CD4-positive, CD25-positive, alpha-beta regulatory T cell (primary cell): ENCODE measurements around the gene UBASH3A. TPM values are rescaled to one million over a fixed set of nuclear protein-coding genes. Genes with fewer than 3 reads are reported as not detected.

Source experiments
- ATAC-seq, 2 donors: fragments of 150-1000 bp; cut with Tn5 transposase; one replicate each; pipeline ENCODE4 v1.10.0; 2021; ENCODE audit warnings: low read depth in 2 of 2, moderate number of reproducible peaks in 2 of 2, moderate library complexity in 1 of 2
- DNase-seq, 3 donors: peaks; one replicate each; pipeline versions ENCODE4 v3.0.0 to v3.0.0-alpha.2; 2012 to 2022; ENCODE audit warnings: mixed read lengths in 1 of 3
- H3K27ac ChIP-seq: one replicate; pipeline ENCODE4 v1.7.0; 2013; ENCODE audit warnings: mild to moderate bottlenecking, low read length; ENCODE audit not compliant: insufficient read depth, poor library complexity, severe bottlenecking
- H3K27me3 ChIP-seq: one replicate; pipeline ENCODE4 v1.7.0; 2013; ENCODE audit warnings: low read length; ENCODE audit not compliant: control insufficient read depth, insufficient read depth
- H3K36me3 ChIP-seq: one replicate; pipeline ENCODE4 v1.7.0; 2013; ENCODE audit warnings: mild to moderate bottlenecking, low read length, moderate library complexity; ENCODE audit not compliant: control insufficient read depth, insufficient read depth
- H3K4me1 ChIP-seq: 2 replicates; pipeline ENCODE4 v1.7.0; 2013; ENCODE audit warnings: mild to moderate bottlenecking, low read length; ENCODE audit not compliant: insufficient read depth, control insufficient read depth, poor library complexity, severe bottlenecking
- H3K4me3 ChIP-seq: one replicate; pipeline ENCODE4 v1.7.0; 2013; ENCODE audit warnings: low read depth, mild to moderate bottlenecking, low read length, moderate library complexity
- H3K9me3 ChIP-seq, 2 experiments: 1 replicate in 1 of 2; 2 replicates in 1 of 2; pipeline ENCODE4 v1.7.0; 2013; ENCODE audit warnings: low read length in 2 of 2, mild to moderate bottlenecking in 1 of 2, moderate library complexity in 1 of 2; ENCODE audit not compliant: control insufficient read depth in 2 of 2
- H3K27ac Mint-ChIP-seq, 3 donors: one replicate each; pipeline ENCODE4 v1.8.0; 2020 to 2022; ENCODE audit warnings: mild to moderate bottlenecking in 3 of 3, mixed read lengths in 3 of 3, moderate library complexity in 2 of 3
- H3K27me3 Mint-ChIP-seq: one replicate; pipeline ENCODE4 v1.8.0; 2022; ENCODE audit warnings: mild to moderate bottlenecking, mixed read lengths
- H3K36me3 Mint-ChIP-seq: one replicate; pipeline ENCODE4 v1.8.0; 2020; ENCODE audit warnings: mixed read lengths
- H3K4me1 Mint-ChIP-seq, 4 donors: one replicate each; pipeline ENCODE4 v1.8.0; 2020 to 2022; ENCODE audit warnings: mixed read lengths in 4 of 4, mild to moderate bottlenecking in 1 of 4
- H3K4me3 Mint-ChIP-seq, 4 donors: one replicate each; pipeline ENCODE4 v1.8.0; 2020 to 2022; ENCODE audit warnings: mild to moderate bottlenecking in 4 of 4, mixed read lengths in 4 of 4, moderate library complexity in 3 of 4
- H3K9me3 Mint-ChIP-seq, 7 donors: one replicate each; pipeline ENCODE4 v1.8.0; 2020 to 2022; ENCODE audit warnings: mixed read lengths in 7 of 7, mild to moderate bottlenecking in 3 of 7, moderate library complexity in 2 of 7
- polyA plus RNA-seq, 4 donors: library from polyadenylated mRNA; unstranded; fragments of 300-500 nt; fragmentation: Illumina TruSeq; gene quantifications; one replicate each; pipeline ENCODE4 v1.2.3, GENCODE V29; 2021
- total RNA-seq: library from RNA; stranded (reverse); gene quantifications from one replicate; pipeline ENCODE4 v1.2.3, GENCODE V29; 2022

Gene UBASH3A
- total and polyA plus RNA-seq, 5 donors from 2014 or later = 36.2 to 56.0 (median 47.9) TPM

DNA sequence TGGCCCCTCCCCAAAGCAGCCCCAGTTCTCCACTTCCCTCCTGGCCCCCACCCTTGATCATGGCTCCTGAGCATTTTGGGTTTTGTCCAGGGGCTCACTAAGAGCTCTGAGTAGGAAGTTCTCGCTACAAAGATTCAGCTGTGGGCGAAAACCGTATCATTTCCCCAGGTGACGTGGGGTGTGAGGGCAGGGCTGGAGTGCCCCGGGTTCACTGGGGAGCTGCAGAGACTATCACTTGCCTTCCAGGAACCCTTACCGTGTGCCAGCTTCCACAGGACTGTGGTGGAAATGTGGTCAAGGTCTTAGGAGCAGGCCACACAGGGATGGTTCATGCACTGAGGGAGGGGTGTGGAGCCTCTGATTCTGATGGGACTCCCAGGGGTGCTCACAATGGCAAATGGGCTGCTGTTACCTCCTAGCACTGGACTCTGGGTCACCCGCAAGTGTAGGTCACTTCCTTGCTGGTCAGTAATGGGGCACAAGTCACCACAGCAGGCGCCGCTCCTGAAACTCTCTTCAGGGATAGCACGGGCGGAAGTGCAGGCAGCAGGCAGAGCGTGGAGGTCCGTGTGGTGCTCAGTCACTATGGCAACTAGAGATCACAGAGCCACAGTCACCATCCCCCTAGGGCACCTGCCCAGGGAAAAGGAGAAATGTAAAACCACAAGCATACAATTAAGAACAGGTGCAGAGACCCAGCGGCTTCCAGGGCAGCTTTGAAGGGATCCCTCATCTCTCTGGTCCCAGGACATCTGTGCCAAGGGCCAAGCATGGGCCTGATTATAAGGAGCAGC, 56.9 kb downstream of the UBASH3A start:
- Histone ChIP-seq H3K27me3 (no peaks in the 10 kb centered on the region), H3K4me1 (peaks cover 61% of the 10 kb centered on the region), H3K9me3 (no peaks in the 10 kb centered on the region), H3K36me3 (no peaks in the 10 kb centered on the region), H3K4me3 (peak overlapping the region; percentile 19), H3K27ac (peak overlapping the region; percentile 75)
- ATAC-seq = peak; percentile 39 to 61
- Mint-ChIP-seq H3K4me1 (peaks cover 16 to 74% (median 61%) of the 10 kb centered on the region in 4 donors), H3K27ac (peak overlapping the region; percentile 89 to 96 (median 92)), H3K4me3 (peak overlapping the region in 3 of 4 donors; percentile 26 to 79 (median 34)), H3K36me3 (no peaks in the 10 kb centered on the region), H3K27me3 (no peaks in the 10 kb centered on the region), H3K9me3 (peaks cover 0 to 1% (median 0%) of the 10 kb centered on the region in 7 donors)
- DNase-seq = peak; percentile 19 to 78 (median 67)

DNA sequence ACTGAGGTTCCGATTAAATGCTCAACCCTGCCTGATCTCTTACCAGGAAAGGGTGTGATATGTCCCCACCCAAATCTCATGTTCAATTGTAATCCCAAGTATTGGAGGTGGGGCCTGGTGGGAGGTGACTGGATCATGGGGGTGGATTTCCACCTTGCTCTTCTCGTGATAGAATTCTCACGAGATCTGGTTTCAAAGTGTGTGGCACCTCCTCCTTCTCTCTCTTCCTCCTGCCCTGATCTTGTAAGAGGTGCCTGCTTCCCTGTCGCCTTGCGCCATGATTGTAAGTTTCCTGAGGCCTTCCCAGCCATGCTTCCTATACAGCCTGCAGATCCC, 57.5 kb downstream of the UBASH3A start:
- H3K36me3 Mint-ChIP-seq = no peaks in the 10 kb centered on the region
- H3K9me3 Mint-ChIP-seq = no peaks in the 10 kb centered on the region
- peaks cover 16 to 72% (median 60%) of the 10 kb centered on the region in 4 donors for H3K4me1 Mint-ChIP-seq
- H3K27ac Mint-ChIP-seq = peak overlapping the region; percentile 89 to 96 (median 92)
- DNase-seq (no peak), ATAC-seq (no peak)
- Histone ChIP-seq H3K9me3 (no peaks in the 10 kb centered on the region), H3K4me3 (peak overlapping the region; percentile 19), H3K27me3 (no peaks in the 10 kb centered on the region), H3K36me3 (no peaks in the 10 kb centered on the region), H3K27ac (peak overlapping the region; percentile 75), H3K4me1 (peaks cover 58% of the 10 kb centered on the region)
- H3K4me3 Mint-ChIP-seq = peak overlapping the region in 3 of 4 donors; percentile 26 to 79 (median 34)
- no peaks in the 10 kb centered on the region for H3K27me3 Mint-ChIP-seq

DNA sequence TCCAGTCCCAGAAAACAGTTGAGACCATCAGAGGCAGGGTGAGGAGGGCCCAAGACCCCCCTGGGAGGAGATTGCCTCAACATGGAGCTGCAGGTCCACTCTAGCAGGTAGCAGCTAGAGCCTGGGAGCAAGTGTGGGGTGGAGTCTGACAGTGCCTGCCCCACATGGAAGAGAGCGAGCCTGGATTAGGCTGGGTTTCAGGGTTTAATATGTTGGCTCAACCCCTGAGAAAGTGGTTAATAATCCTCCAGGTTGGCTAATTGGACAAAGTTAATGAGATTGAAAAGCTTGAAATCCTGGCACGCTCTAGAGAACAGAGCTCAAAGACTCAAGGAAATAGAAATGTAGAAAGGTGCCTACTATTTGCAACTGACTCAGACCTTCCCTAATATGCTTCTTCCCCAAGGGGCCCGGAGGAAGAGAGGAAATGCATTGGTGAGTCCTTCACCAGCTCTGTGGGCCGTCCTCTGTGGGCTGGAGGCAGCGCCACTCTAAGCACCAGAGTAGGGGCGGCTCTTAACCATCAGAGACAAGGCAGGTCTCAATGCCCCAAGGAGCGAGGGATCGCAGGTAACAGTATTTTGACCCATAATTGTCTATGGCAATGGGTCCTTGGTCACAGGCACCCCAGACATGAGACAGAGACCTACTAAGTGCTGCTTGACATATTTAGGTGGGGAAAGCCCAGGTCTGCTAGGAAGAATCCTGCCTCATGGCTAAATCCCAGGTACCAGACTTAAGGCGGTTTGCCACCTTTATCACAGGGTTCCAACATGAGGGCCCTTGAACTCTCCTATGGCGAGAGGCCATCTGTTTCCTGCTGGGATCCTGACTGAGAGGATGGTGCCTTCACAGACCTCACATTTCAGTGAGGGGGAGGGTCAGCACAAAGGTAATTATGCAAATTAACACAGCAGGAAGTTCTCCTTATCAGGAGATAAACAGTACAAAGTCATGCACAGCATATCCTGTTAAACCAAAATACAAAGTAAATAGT, 58.5 kb downstream of the UBASH3A start:
- peak in 1 of 3 donors; percentile 40 for DNase-seq
- peak overlapping the region in 3 of 4 donors; percentile 9 to 50 (median 11) for H3K4me3 Mint-ChIP-seq
- no peaks in the 10 kb centered on the region for H3K27me3 Mint-ChIP-seq

DNA sequence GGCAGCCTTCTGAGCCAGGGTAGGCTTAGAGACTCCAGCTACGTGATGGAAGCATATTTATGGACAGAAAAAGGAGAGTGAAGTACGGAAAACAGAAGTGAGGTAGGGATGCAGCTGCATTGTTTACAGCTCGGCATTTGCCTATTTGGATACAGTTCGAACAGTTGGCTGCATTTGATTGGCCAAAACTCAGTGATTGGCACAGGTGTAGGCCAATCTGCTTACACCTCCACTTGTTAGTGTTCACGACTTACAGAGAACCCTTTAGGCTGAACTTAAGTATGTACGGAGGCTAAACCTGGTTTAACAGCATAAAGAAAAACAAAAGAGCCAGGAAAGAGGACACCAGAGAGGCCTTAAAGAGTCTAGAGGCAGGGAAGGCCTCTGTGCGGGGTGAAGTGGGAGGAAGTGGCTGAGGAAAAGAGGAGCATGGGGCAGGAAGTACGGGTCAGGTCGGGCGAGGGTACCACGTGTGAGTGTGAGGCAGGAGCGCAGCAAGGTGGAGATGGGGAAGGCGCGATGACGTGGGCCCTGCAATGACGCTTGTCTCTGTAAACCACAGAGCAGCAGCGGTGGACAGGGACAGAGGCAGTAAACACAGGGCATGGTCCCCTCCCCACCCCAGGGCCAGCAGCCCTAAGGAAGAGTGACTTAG, 60.3 kb downstream of the UBASH3A start:
- H3K4me1 ChIP-seq = peaks cover 50% of the 10 kb centered on the region
- H3K4me3 ChIP-seq = peak overlapping the region; percentile 19
- H3K9me3 ChIP-seq = no peaks in the 10 kb centered on the region
- H3K36me3 Mint-ChIP-seq = no peaks in the 10 kb centered on the region
- H3K27ac ChIP-seq = peak overlapping the region; percentile 69
- H3K36me3 ChIP-seq = no peaks in the 10 kb centered on the region
- DNase-seq (peak; percentile 44 to 81 (median 62)), ATAC-seq (peak; percentile 66 to 68)
- H3K4me3 Mint-ChIP-seq = peak overlapping the region; percentile 8 to 80 (median 68)
- no peaks in the 10 kb centered on the region for H3K27me3 Mint-ChIP-seq
- H3K4me1 Mint-ChIP-seq = peaks cover 16 to 66% (median 49%) of the 10 kb centered on the region in 4 donors
- no peaks in the 10 kb centered on the region for H3K27me3 ChIP-seq
- H3K27ac Mint-ChIP-seq = peak overlapping the region in 2 of 3 donors; percentile 82 to 93
- H3K9me3 Mint-ChIP-seq = no peaks in the 10 kb centered on the region

More for the DNA sequence above, 58.5 kb downstream of the UBASH3A start:
- ATAC-seq = no peak
- peak overlapping the region in 2 of 3 donors; percentile 1 to 96 for H3K27ac Mint-ChIP-seq
- H3K9me3 ChIP-seq = no peaks in the 10 kb centered on the region
- H3K27ac ChIP-seq = no peak overlapping the region
- no peaks in the 10 kb centered on the region for H3K9me3 Mint-ChIP-seq
- H3K36me3 Mint-ChIP-seq = no peaks in the 10 kb centered on the region
- H3K4me3 ChIP-seq = no peak overlapping the region
- H3K36me3 ChIP-seq = no peaks in the 10 kb centered on the region
- no peaks in the 10 kb centered on the region for H3K27me3 ChIP-seq
- H3K4me1 Mint-ChIP-seq = peaks cover 16 to 64% (median 50%) of the 10 kb centered on the region in 4 donors
- peaks cover 50% of the 10 kb centered on the region for H3K4me1 ChIP-seq

DNA sequence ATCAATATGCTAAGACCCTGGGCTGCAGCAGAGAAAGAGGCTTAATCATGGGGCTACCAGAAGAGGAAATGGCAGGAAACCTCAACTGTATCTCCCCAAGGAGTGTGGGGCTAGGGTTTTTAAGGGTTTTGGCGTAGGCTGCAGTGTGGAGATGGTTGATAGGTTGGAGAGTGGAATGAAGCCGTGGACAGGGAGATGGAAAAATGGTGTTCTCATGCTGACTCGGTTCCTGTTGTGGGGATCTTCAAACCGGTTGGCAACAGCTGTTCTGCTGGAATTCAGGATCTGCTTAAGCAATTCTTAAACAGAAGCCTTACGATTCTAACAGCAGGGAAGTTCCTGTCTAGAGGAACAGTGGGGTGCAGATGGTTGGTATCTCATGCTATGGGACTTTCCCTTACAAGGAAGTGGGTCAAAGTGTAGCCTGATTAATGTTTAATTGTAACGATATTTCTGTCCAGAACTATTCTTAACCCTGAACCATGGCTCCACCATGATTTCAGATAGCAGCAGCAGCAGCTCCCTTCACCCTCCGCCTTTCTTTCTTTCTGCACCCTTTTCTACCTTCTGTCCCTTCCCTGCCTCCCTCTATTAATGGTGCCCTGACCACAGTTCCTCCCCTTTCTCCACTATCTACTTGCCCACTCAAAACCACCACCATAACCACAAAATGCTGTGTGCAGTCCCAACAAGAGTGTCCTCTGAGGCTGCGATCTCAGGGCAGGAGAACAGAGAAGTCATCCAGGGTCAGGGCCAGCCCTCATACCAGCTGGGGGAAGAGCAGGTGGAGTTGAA, 61.5 kb downstream of the UBASH3A start:
- H3K36me3 ChIP-seq = no peaks in the 10 kb centered on the region
- peaks cover 16 to 61% (median 47%) of the 10 kb centered on the region in 4 donors for H3K4me1 Mint-ChIP-seq
- peak overlapping the region; percentile 69 for H3K27ac ChIP-seq
- no peak for ATAC-seq
- no peaks in the 10 kb centered on the region for H3K27me3 Mint-ChIP-seq
- peak overlapping the region in 3 of 4 donors; percentile 0 to 38 (median 18) for H3K4me3 Mint-ChIP-seq
- no peaks in the 10 kb centered on the region for H3K27me3 ChIP-seq
- H3K9me3 ChIP-seq = no peaks in the 10 kb centered on the region
- peaks cover 50% of the 10 kb centered on the region for H3K4me1 ChIP-seq
- H3K9me3 Mint-ChIP-seq = no peaks in the 10 kb centered on the region
- no peaks in the 10 kb centered on the region for H3K36me3 Mint-ChIP-seq
- DNase-seq = no peak
- H3K27ac Mint-ChIP-seq = peak overlapping the region; percentile 79 to 93 (median 82)
- no peak overlapping the region for H3K4me3 ChIP-seq

DNA sequence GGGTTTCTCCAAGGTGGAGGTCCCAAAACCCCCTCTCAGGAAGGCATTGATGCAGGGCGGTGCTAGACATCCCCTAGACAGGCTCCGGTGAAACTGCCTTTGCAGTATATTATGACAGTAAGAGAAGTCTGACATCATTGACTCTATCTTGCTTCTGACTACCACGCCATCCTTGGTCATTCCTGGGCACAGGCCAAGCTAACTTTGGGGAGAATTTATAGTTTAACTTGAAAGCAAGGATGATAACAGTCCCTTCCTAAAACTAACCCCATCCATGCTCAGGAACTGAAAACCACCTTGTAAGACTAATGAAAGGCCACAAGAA, 62.1 kb downstream of the UBASH3A start:
- Histone ChIP-seq H3K27ac (no peak overlapping the region), H3K4me1 (peaks cover 45% of the 10 kb centered on the region), H3K9me3 (no peaks in the 10 kb centered on the region), H3K27me3 (no peaks in the 10 kb centered on the region), H3K4me3 (no peak overlapping the region), H3K36me3 (no peaks in the 10 kb centered on the region)
- ATAC-seq = no peak
- Mint-ChIP-seq H3K9me3 (no peaks in the 10 kb centered on the region), H3K27ac (peak overlapping the region in 1 of 3 donors; percentile 93), H3K27me3 (no peaks in the 10 kb centered on the region), H3K36me3 (no peaks in the 10 kb centered on the region), H3K4me3 (peak overlapping the region in 1 of 4 donors; percentile 18), H3K4me1 (peaks cover 16 to 55% (median 42%) of the 10 kb centered on the region in 4 donors)
- DNase-seq = no peak
